HG02970 (cell line): ENCODE results near the gene P2RX2.
"Not testable (repeated sequence)": the region's sequence is repeated elsewhere in the genome, so short reads cannot be mapped to it uniquely, and the experiment has no call there.

Source experiments
- ATAC-seq: cut with Tn5 transposase; IDR thresholded peaks from one replicate; pipeline ENCODE4 v1.9.1; 2021; ENCODE audit warnings: mild to moderate bottlenecking, moderate library complexity, moderate number of reproducible peaks; ENCODE audit not compliant: unreplicated experiment, low FRiP score

The P2RX2 gene

DNA sequence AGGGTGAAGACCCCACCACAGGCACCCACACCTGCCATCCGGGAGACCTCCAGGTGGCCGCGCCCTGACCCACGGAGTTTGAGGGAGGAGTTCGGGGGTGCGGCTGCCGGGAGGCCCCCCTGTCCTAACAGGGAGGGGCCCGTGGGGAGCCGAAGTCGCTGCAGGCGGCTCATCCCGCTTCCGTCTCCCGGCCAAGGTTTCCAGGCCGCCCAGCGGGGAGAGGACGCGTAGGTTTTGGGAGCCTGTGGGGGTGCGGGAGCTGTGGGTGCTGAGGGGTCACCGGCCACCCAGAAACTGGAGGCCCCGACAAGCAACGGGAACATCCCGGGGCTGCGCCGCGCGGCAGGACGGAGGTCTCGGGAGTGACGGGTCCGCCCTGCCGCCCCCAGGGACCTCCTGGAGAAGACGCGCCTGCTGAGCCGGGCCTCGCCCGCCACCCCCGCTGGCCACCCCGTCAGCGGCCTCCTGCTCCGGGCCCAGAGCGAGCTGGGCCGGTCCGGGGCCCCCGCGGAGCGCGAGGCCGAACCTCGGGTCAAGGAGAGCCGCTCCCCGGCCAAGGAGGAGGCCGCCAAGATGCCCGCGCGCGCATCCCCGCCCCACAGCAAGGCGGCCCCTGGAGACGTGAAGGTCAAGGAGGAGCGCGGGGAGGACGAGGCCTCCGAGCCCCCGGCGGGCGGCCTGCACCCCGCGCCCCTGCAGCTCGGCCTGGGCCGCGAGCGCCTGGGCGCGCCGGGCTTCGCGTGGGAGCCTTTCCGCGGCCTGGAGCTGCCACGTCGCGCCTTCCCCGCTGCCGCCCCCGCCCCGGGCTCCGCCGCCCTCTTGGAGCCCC, 35.8 kb upstream of the P2RX2 start:
- ATAC-seq, result no peak

DNA sequence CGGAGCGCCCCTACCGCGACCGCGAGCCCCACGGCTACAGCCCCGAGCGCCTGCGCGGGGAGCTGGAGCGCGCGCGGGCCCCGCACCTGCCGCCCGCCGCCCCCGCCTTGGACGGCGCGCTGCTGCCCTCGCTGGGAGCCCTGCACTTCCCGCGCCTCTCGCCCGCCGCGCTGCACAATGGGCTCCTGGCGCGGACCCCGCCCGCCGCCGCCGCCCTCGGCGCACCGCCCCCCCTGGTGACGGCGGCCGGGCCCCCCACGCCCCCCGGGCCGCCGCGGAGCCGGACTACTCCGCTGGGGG, 35.2 kb upstream of the P2RX2 start:
- ATAC-seq, result no peak

DNA sequence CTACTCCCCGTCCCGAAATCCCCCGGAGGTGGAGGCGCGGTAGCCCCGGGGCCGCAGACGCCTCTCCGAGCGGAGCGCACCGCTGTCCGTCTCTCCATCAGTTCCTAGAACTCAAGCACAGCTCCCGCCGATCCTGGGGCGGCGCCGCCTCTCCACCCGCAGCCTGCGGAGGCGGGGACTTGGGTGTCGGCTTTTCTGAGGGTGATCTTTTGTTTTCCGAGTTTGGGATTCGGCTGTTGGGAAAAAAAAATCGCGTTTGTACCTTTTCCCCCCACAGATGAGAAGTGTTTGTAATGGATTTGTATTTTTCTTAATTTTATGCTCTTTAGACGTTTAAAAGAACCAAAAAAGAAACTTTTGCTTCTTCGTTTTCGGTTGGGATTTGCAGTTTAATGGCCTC, 34.8 kb upstream of the P2RX2 start:
- no peak for ATAC-seq

DNA sequence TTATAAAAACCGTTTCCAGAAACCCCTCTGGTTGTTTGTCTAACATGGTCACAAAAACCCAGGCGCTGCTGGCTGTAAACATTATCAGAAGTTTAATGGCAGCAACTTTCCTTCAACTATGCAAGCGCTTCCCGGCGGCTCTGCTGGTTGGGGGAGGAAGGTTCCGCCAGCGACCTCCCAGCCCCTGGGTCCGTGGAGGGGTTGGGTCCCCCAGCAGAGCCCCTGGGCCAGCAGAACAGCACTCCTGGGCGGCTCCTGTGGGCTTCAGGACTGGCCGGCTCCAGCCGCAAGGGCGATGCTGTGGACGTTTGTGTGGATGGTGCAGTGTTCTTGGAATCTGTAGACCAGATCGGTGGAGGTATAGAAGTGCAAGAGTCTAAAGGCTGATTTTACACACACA, 34.1 kb upstream of the P2RX2 start:
- ATAC-seq, result no peak

DNA sequence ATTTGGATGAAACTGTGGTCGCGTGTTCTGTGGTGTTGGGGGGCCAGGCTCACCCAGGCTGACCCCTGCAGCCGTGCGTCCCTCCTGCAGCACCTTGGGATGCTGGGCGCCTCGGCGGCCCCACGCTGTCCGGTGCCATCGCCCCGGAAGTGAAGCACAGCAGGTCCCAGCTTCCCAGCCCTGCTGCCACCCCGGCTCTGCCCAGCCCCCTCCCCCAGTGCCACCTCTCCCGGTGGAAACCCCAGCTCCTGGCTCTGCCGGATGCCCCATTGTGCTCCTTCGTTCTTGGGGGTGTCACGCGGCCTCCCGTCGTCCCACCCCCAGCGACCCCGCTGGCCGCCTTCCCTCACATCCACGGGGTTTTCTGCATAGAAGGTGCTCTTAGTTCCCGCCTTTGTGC, 33.4 kb upstream of the P2RX2 start:
- ATAC-seq, result no peak

DNA sequence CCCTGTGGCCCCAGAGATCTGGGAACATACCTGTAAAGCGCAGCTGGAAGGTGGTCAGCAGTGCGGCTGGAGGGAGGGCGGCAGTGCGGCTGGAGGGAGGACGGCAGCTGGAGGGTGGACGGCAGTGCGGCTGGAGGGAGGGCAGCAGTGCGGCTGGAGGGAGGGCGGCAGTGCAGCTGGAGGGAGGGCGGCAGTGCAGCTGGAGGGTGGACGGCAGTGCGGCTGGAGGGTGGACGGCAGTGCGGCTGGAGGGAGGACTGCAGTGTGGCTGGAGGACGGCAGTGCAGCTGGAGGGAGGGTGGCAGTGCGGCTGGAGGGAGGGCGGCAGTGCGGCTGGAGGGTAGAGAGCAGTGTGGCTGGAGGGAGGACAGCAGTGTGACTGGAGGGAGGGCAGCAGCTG, 31.6 kb upstream of the P2RX2 start:
- no peak for ATAC-seq

DNA sequence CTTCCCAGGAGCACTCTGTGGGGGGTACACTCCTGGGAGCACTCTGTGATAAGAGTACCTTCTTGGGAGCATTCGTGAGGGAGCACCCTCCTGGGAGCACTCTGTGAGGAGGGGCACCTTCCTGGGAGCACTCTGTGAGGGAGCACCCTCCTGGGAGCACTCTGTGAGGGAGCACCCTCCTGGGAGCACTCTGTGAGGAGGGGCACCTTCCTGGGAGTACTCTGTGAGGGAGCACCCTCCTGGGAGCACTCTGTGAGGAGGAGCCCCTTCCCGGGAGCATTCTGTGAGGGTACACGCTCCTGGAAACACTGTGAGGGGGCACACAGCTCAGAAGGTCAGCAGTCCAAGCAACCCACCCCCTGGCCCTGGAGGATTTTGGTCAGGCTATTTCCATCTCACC, 30.8 kb upstream of the P2RX2 start:
- no peak for ATAC-seq

DNA sequence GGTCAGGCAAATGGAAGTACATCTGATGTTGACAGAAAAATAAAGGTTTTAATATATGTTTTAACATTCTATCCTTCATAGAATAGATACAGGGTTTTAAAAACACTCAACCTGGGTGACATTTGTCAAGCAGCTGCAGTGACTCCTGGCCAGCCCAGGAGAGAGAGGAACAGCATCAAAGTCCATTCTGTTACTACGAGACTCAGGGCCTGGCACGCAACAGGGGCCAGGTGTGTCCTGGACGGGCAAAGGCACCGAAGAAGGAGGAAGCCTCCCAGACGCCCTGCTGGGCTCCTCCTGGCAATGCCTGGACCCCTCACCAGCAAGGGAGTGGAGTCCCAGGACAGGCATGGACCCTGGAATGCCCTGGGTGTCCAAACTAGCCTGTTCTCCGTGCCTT, 30.3 kb upstream of the P2RX2 start:
- no peak for ATAC-seq

DNA sequence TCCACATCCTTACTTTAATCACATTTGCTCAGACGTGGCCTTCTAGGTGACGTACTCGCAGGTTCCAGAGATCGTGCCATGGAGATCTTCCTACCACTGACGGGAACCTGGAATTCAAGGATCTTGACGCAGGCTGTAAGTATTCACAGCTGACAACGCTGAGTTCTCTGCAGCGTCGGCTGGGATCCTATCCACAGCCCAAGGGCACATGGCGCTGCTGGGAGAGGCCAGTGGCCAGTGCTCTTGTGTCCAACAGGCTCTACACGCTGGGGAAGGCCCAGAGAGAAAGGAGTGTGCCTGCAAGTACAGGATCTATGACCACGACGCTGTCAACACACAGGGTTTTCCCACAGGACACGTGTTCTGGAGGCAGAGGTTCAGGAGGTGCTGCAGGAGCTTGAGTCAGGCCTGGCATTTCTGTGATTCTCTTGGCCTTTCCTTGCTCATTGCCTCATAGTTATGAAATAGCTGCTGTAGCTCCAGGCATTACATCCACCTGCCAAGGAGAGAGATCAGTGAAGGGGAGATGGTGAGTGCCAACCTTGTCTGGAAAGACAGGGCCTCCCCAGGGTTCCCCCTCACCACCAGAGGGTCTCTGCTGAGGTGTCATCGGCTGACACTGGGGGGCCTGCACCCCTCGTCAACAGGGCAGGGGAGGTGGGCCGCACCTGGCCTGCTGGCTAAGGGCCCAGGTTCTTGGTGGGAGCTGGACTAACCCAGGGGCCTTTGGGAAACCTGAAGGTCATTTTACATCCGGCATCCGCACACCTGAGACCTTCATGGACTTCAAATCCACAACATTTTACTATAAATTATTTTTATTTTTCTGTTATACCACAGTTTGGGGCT, 29.5 kb upstream of the P2RX2 start:
- no peak for ATAC-seq

DNA sequence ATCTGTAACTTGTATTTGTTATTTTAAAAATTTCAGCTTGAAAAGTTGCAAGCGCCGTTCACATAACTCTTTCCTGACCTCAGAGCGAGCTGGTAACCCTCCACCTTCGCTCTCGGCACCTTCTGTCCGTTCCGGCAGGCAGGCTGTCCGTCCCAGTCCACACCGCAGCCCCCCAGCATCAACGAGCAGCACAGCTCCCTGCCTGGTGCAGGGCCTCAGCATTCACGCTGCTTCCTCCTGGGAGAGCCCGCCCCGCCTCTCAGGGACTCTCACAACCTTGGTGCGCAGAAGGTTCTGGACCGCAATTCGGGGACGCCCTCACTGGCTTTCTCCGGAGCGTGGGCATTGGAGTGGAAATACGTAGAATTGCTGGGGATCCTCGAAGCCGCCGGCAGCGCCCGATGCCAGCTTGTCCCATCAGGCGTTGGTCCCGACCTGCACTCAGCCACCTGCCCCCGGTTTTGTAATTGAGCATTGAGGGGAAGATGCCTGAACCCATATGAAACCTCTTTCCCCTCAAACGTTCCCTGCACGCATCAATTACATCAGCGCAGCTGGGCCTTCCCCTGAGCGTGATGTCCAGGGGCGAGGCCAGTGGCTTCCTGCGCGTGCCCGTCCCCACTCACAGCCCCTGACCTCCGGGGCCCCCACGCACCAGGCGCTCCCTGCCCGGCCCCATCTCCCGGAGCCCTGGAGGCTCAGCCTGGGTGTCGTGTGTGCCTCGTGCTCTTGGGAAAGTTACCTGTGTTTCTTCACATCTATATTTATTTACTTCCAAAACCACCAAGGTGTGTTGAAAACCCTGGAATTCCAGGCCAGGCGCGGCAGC, 27.3 kb upstream of the P2RX2 start:
- ATAC-seq, result no peak

DNA sequence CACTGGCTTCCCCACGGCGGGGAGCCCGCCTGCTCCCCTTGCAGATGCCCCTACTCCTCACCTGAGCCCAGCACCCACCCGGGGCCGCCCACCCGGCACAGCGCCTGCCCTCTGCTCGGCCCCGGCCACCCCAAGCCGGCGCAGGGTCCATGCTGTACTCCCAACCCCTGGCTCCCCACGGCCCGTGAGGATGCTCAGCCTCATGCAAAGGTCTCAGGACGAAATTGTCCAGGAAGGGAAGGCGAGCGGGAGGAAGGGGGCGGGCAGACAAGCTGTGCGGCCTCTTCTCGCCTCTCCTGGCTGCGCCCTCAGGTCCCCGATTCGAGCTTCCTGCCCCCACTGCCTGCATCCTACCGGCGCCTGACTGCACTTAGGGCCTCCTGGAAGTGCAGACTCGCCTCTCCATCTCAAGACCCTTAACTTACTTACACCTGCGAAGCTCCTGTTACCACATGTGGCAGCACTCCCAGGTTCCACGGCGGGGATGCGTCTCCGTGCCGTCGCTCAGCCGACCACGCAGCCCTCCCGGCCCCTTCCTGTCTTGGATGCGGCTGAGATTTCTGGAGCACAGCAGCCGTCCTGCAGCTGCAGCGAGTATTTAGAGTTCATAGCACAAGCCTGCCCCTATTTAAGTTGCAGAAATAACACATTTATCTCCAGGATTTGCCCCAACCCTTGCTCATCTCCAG, 26.1 kb upstream of the P2RX2 start:
- no peak for ATAC-seq

DNA sequence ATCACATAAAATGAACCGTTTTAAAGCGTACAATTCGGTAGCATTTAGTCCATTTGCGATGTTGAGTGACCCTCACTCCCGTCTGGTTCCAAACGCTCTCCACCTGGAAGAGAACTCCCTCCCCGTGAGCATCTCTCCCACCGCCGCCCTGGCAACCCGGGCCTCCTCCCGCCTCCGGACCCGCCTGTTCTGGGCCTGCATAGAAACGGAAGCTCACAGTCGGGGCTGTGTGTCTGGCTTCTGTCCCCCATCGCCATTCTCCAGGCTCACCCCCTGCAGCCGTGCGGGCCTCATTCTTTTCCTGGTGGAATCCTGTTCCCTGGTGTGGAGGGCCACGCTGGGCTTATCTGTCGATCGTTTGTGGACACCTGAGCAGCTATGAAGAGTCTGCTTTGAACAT, 25.5 kb upstream of the P2RX2 start:
- ATAC-seq, result no peak

DNA sequence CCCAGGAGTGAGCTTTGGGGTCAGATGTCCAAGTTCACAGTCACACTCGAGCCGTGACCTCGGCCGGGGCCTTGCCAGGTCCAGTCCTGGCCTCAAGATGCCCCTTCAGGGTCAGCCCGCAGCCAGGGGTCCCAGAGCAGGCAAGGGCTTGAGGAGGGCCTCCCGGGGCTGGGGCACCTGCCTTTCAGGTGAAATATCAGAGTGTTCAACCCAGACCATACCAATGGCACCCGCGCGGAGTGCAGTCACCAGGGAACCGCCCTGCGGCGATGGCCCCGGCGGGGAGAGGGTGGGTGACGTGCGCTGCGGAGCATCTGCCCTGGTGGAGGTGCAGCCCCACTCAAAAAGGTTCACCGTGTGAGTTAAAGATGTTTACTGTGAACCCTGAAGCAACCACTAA, 25.1 kb upstream of the P2RX2 start:
- ATAC-seq, result no peak

DNA sequence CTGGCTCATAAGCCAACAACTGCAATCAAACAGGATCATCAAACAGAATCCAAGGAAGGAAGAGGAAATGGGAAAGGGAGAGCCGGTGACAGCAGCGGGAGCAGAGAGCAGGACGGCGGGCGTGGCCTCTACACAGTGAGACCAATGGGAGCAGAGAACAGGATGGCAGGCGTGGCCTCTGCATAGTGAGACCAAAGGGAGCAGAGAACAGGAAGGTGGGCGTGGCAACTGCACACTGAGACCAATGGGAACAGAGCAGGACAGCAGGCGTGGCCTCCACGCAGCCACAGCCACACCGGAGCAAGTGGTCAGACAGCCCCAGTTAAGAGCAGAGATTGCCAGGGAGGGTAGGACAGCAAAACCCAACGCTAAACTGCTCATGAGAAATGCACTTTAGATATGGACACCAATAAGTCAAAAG, 24.6 kb upstream of the P2RX2 start:
- no peak for ATAC-seq

DNA sequence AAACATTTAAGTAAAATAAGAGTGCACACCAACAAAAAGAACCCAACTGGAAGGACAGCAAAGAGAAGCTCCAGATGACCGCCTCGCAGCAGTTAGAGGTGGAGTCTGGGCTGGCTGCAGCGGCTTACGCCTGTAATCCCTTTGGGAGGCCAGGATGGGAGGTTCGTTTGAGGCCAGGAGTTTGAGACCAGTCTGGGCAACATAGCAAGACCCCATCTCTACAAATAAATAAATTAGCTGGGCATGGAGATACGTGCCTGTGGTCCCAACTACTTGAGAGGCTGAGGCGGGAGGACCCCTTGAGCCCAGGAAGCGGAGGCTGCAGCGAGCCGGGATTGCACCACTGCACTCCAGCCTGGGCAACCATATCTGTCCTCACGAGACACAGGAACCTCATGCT, 23.4 kb upstream of the P2RX2 start:
- no peak for ATAC-seq

DNA sequence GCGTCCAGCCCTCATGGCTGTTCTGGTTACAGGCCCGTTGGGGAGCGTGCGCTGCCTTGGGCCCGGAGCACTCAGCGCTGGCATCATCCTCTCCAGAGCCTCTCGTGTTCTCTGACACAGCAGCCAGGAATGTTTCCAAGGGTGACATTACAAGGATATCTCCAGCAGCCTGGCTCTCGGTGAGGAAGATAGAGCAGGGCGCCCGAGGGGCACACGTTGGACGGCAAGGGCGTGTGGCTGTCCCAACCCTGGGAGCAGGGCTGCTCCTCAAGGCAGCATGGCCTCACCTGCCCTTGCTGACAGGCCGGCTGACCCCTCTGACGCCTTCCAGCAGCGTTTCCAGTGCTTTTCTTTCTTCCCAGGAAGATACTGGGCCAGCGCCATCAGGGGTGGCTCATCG, 22.6 kb upstream of the P2RX2 start:
- no peak for ATAC-seq

DNA sequence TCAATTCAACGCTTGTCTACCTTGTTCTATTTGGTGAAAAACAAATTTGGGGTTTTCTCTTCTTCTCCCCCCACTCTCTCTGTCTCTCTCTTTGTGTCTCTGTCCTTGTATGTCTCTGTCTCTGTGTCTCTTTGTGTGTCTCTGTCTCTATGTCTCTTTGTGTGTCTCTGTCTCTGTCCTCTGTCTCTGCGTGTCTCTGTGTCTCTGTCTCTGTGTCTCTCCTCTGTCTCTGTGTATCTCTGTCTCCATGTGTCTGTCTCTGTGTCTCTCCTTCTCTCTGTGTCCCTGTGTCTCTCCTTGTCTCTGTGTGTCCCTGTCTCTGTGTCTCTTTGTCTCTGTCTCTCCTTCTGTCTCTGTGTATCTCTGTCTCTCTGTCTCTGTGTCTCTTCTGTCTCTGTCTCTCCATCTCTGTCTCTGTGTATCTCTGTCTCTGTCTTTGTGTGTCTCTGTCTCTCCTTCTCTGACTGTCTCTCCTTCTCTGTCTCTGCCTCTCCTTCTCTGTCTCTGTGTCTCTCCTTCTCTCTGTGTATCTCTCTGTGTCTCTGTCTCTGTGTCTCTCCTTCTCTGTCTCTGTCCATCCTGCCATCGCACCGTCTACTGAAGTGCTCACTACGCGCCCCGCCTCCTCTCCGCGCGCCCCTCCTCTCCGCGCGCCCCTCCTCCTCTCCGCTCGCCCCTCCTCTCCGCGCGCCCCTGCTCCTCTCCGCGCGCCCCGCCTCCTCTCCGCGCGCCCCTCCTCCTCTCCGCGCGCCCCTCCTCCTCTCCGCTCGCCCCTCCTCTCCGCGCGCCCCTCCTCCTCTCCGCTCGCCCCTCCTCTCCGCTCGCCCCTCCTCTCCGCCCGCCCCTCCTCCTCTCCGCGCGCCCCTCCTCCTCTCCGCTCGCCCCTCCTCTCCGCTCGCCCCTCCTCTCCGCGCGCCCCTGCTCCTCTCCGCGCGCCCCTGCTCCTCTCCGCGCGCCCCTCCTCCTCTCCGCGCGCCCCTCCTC, 21.0 kb upstream of the P2RX2 start:
- ATAC-seq, result no peak

DNA sequence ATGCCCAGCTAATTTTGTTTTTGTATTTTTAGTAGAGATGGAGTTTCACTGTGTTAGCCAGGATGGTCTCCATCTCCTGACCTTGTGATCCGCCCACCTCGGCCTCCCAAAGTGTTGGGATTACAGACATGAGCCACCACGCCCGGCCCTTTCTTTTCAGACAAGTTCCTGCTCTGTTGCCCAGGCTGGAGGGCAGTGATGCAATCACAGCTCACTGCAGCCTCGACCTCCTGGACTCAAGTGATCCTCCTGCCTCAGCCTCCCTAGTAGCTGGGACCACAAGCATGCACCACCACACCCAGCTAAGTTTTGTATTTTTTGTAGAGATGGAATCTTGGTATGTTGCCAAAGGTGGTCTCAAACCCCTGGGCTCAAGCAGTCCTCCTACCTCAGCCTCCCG, 19.1 kb upstream of the P2RX2 start:
- not testable (repeated sequence) for ATAC-seq
